ENCODE data around the gene TMEM63A.

The TMEM63A gene

GRCh38 chr1:225853441-225853840, 28.7 kb downstream of the TMEM63A start:
- peaks cover 4% of the 10 kb centered on the region; the same call in 1 of the 2 replicates for H3K36me3 ChIP-seq (ENCODE audit: insufficient read depth, low read length)

GRCh38 chr1:225852413-225853124, 29.6 kb downstream of the TMEM63A start:
- no peaks in the 10 kb centered on the region for H3F3A ChIP-seq (ENCODE audit: insufficient read depth, low read length)
- H3K9ac ChIP-seq (ENCODE audit: low read length) = no peak overlapping the region
- no peaks in the 10 kb centered on the region; the same call in 1 of the 2 replicates for H3K9me3 ChIP-seq (ENCODE audit: low read length)
- H3K4me2 ChIP-seq (ENCODE audit: low read length) = no peak overlapping the region
- TF ChIP-seq EZH2 (IDR thresholded peaks at IDR 0.05; ENCODE audit: borderline replicate concordance, low read length) (no peak), CTCF (IDR thresholded peaks at IDR 0.05; ENCODE audit: low read length) (no peak)
- H3K4me1 ChIP-seq (ENCODE audit: insufficient read depth, low read length, severe bottlenecking) = peaks cover 28% of the 10 kb centered on the region
- peaks cover 4% of the 10 kb centered on the region; the same call in 1 of the 2 replicates for H3K36me3 ChIP-seq (ENCODE audit: insufficient read depth, low read length)
- no peak overlapping the region for H3K27ac ChIP-seq (ENCODE audit: low read depth, low read length, poor library complexity, severe bottlenecking)
- H3K27me3 ChIP-seq (ENCODE audit: insufficient read depth, low read length) = no peaks in the 10 kb centered on the region
- no peaks in the 10 kb centered on the region for H4K20me1 ChIP-seq (ENCODE audit: insufficient read depth, low read length)
- no peaks in the 10 kb centered on the region for H3K79me2 ChIP-seq (ENCODE audit: insufficient read depth, low read length)
- H2AFZ ChIP-seq (ENCODE audit: low read length) = no peak overlapping the region
- no peak overlapping the region for H3K4me3 ChIP-seq (ENCODE audit: low read depth, low read length, poor library complexity, severe bottlenecking)
- H3K9me2 ChIP-seq (ENCODE audit: low read depth, low read length) = no peaks in the 10 kb centered on the region

More at GRCh38 chr1:225853441-225853840, 28.7 kb downstream of the TMEM63A start:
- no peaks in the 10 kb centered on the region for H3K9me2 ChIP-seq (ENCODE audit: low read depth, low read length)
- H3K4me1 ChIP-seq (ENCODE audit: insufficient read depth, low read length, severe bottlenecking) = peaks cover 19% of the 10 kb centered on the region
- no peak overlapping the region for H3K4me3 ChIP-seq (ENCODE audit: low read depth, low read length, poor library complexity, severe bottlenecking)
- no peaks in the 10 kb centered on the region for H3F3A ChIP-seq (ENCODE audit: insufficient read depth, low read length)
- H3K9ac ChIP-seq (ENCODE audit: low read length) = no peak overlapping the region
- no peak overlapping the region for H2AFZ ChIP-seq (ENCODE audit: low read length)
- no peaks in the 10 kb centered on the region for H4K20me1 ChIP-seq (ENCODE audit: insufficient read depth, low read length)
- TF ChIP-seq CTCF (IDR thresholded peaks at IDR 0.05; ENCODE audit: low read length) = no peak
- no peak for TF ChIP-seq EZH2 (IDR thresholded peaks at IDR 0.05; ENCODE audit: borderline replicate concordance, low read length)
- H3K27me3 ChIP-seq (ENCODE audit: insufficient read depth, low read length) = no peaks in the 10 kb centered on the region
- no peaks in the 10 kb centered on the region; the same call in 1 of the 2 replicates for H3K9me3 ChIP-seq (ENCODE audit: low read length)
- no peak overlapping the region for H3K4me2 ChIP-seq (ENCODE audit: low read length)
- no peaks in the 10 kb centered on the region for H3K79me2 ChIP-seq (ENCODE audit: insufficient read depth, low read length)
- no peak overlapping the region for H3K27ac ChIP-seq (ENCODE audit: low read depth, low read length, poor library complexity, severe bottlenecking)

- H3K4me1 ChIP-seq (ENCODE audit: insufficient read depth, low read length, severe bottlenecking) = peaks cover 33% of the 10 kb centered on the region
- peaks cover 4% of the 10 kb centered on the region; the same call in 1 of the 2 replicates for H3K36me3 ChIP-seq (ENCODE audit: insufficient read depth, low read length)
These were observed 30.4 kb downstream of the TMEM63A start for GRCh38 chr1:225851805-225852204.

More at GRCh38 chr1:225851805-225852204, 30.4 kb downstream of the TMEM63A start:
- no peaks in the 10 kb centered on the region for H4K20me1 ChIP-seq (ENCODE audit: insufficient read depth, low read length)
- H2AFZ ChIP-seq (ENCODE audit: low read length) = no peak overlapping the region
- no peak overlapping the region for H3K4me2 ChIP-seq (ENCODE audit: low read length)
- H3K9ac ChIP-seq (ENCODE audit: low read length) = no peak overlapping the region
- H3F3A ChIP-seq (ENCODE audit: insufficient read depth, low read length) = no peaks in the 10 kb centered on the region
- H3K9me2 ChIP-seq (ENCODE audit: low read depth, low read length) = no peaks in the 10 kb centered on the region
- H3K9me3 ChIP-seq (ENCODE audit: low read length) = no peaks in the 10 kb centered on the region; the same call in 1 of the 2 replicates
- no peaks in the 10 kb centered on the region for H3K27me3 ChIP-seq (ENCODE audit: insufficient read depth, low read length)
- peak overlapping the region; percentile 45 for H3K27ac ChIP-seq (ENCODE audit: low read depth, low read length, poor library complexity, severe bottlenecking)
- TF ChIP-seq CTCF (IDR thresholded peaks at IDR 0.05; ENCODE audit: low read length) (no peak), EZH2 (IDR thresholded peaks at IDR 0.05; ENCODE audit: borderline replicate concordance, low read length) (no peak)
- no peak overlapping the region for H3K4me3 ChIP-seq (ENCODE audit: low read depth, low read length, poor library complexity, severe bottlenecking)
- H3K79me2 ChIP-seq (ENCODE audit: insufficient read depth, low read length) = no peaks in the 10 kb centered on the region

Measured in OCI-LY1 (cell line).